SU-DHL-6 (cell line): ENCODE data around the gene INPP5A.

Source experiments
- H2AFZ ChIP-seq: fragments of 200-600 bp; sonication (generic); 2 replicates; pipeline ENCODE4 v1.6.1; 2014; ENCODE audit warnings: low read depth, mild to moderate bottlenecking, moderate library complexity, mixed read lengths, antibody characterized with exemption, low read length; ENCODE audit not compliant: severe bottlenecking
- H3F3A ChIP-seq: fragments of 200-600 bp; shearing (Covaris generic); 2 replicates; pipeline ENCODE4 v1.6.0; 2016; ENCODE audit warnings: antibody characterized with exemption, mild to moderate bottlenecking; ENCODE audit not compliant: insufficient read depth
- H3K27ac ChIP-seq: fragments of 200-600 bp; sonication (generic); 2 replicates; pipeline ENCODE4 v1.5.1; 2016; ENCODE audit warnings: low read depth, mild to moderate bottlenecking, low read length, moderate library complexity, mixed read lengths
- H3K27me3 ChIP-seq: fragments of 200-600 bp; sonication (generic), shearing (Covaris generic); 2 replicates; pipeline ENCODE4 v1.6.0; 2014; ENCODE audit warnings: mild to moderate bottlenecking, low read length
- H3K36me3 ChIP-seq: fragments of 200-600 bp; sonication (generic); 2 replicates; pipeline ENCODE4 v1.6.1; 2014; ENCODE audit warnings: mild to moderate bottlenecking, low read length, mixed read lengths
- H3K4me2 ChIP-seq: fragments of 300-600, 200-600 bp; shearing (Covaris generic), sonication (generic); 2 replicates; pipeline ENCODE4 v1.6.0; 2014; ENCODE audit warnings: low read length, low read depth, mild to moderate bottlenecking; ENCODE audit not compliant: poor library complexity, severe bottlenecking
- H3K4me3 ChIP-seq: fragments of 200-600 bp; sonication (generic); 2 replicates; pipeline ENCODE4 v1.5.1; 2014; ENCODE audit warnings: antibody characterized with exemption, low read length, mild to moderate bottlenecking, mixed read lengths; ENCODE audit not compliant: insufficient read depth, poor library complexity, severe bottlenecking
- H3K79me2 ChIP-seq: fragments of 200-600 bp; sonication (generic); 2 replicates; pipeline ENCODE4 v1.6.1; 2014; ENCODE audit warnings: mild to moderate bottlenecking, low read length, moderate library complexity; ENCODE audit not compliant: insufficient read depth
- H3K9ac ChIP-seq: fragments of 200-600 bp; sonication (generic); 2 replicates; pipeline ENCODE4 v1.7.0; 2014; ENCODE audit warnings: mild to moderate bottlenecking, low read length
- H3K9me2 ChIP-seq: fragments of 200-600 bp; sonication (generic); replicated peaks from 2 replicates; pipeline ENCODE4 v1.6.1; 2014; ENCODE audit warnings: low read length; ENCODE audit not compliant: insufficient read depth
- H3K9me3 ChIP-seq: fragments of 200-600 bp; sonication (generic); 2 replicates; pipeline ENCODE4 v1.6.1; 2014; ENCODE audit warnings: low read length, mixed read lengths; ENCODE audit not compliant: insufficient read depth
- H4K20me1 ChIP-seq: fragments of 200-600 bp; sonication (generic); 2 replicates; pipeline ENCODE4 v1.6.1; 2014; ENCODE audit warnings: low read depth, mild to moderate bottlenecking, antibody characterized with exemption, low read length, moderate library complexity, mixed read lengths
- CTCF ChIP-seq: fragments of 200-600 bp; sonication (generic); IDR thresholded peaks from one replicate; pipeline ENCODE4 v1.5.1; 2017; ENCODE audit warnings: antibody characterized with exemption, mild to moderate bottlenecking, low read length, moderate library complexity; ENCODE audit not compliant: insufficient read depth, poor library complexity, severe bottlenecking
- EZH2phosphoT487 ChIP-seq: fragments of 200-600 bp; sonication (generic), shearing (Covaris generic); conservative IDR thresholded peaks from 2 replicates; pipeline ENCODE4 v1.6.1; 2018; ENCODE audit warnings: mild to moderate bottlenecking, antibody characterized with exemption, low read length, moderate library complexity, mixed read lengths

The INPP5A gene

GRCh38 chr10:132735923-132736391 is 198.4 kb downstream of the INPP5A start:
- H3K27me3 ChIP-seq: no peaks in the 10 kb centered on the region
- no peaks in the 10 kb centered on the region for H3K79me2 ChIP-seq
- no peak overlapping the region for H3K4me2 ChIP-seq
- TF ChIP-seq EZH2phosphoT487 (no peak), CTCF (no peak)
- H2AFZ ChIP-seq: no peak overlapping the region
- H4K20me1 ChIP-seq: no peaks in the 10 kb centered on the region
- H3K9me3 ChIP-seq: no peaks in the 10 kb centered on the region
- no peaks in the 10 kb centered on the region for H3K9me2 ChIP-seq
- no peaks in the 10 kb centered on the region for H3F3A ChIP-seq
- H3K27ac ChIP-seq: no peak overlapping the region
- no peak overlapping the region for H3K4me3 ChIP-seq
- H3K36me3 ChIP-seq: no peaks in the 10 kb centered on the region
- no peak overlapping the region for H3K9ac ChIP-seq

GRCh38 chr10:132737390-132738048 is 199.9 kb downstream of the INPP5A start:
- H3K4me3 ChIP-seq: no peak overlapping the region
- H3K9ac ChIP-seq: no peak overlapping the region
- H3K9me3 ChIP-seq: no peaks in the 10 kb centered on the region
- H4K20me1 ChIP-seq: no peaks in the 10 kb centered on the region
- H3K4me2 ChIP-seq: no peak overlapping the region
- TF ChIP-seq EZH2phosphoT487: no peak
- no peak for TF ChIP-seq CTCF
- no peaks in the 10 kb centered on the region for H3K9me2 ChIP-seq
- no peaks in the 10 kb centered on the region for H3K36me3 ChIP-seq
- H2AFZ ChIP-seq: no peak overlapping the region
- H3F3A ChIP-seq: no peaks in the 10 kb centered on the region
- no peaks in the 10 kb centered on the region for H3K27me3 ChIP-seq
- no peaks in the 10 kb centered on the region for H3K79me2 ChIP-seq
- H3K27ac ChIP-seq: no peak overlapping the region

- Histone ChIP-seq H3K79me2 (no peaks in the 10 kb centered on the region), H2AFZ (no peak overlapping the region), H3K27ac (no peak overlapping the region), H3K9me2 (no peaks in the 10 kb centered on the region), H3K4me3 (no peak overlapping the region), H3F3A (no peaks in the 10 kb centered on the region), H3K9ac (no peak overlapping the region), H3K27me3 (no peaks in the 10 kb centered on the region), H3K9me3 (no peaks in the 10 kb centered on the region), H3K4me2 (no peak overlapping the region), H4K20me1 (no peaks in the 10 kb centered on the region), H3K36me3 (no peaks in the 10 kb centered on the region)
- no peak for TF ChIP-seq CTCF
- no peak for TF ChIP-seq EZH2phosphoT487
Measured at GRCh38 chr10:132738454-132739224, 201.1 kb downstream of the INPP5A start.
